GM21529 (cell line): Measurements from ENCODE around the gene NEURL4.
"Not testable (repeated sequence)": the region's sequence is repeated elsewhere in the genome, so short reads cannot be mapped to it uniquely, and the experiment has no call there.

Experiments used
- ATAC-seq: cut with Tn5 transposase; IDR thresholded peaks from one replicate; pipeline ENCODE4 v1.9.1; 2021; ENCODE audit not compliant: unreplicated experiment

NEURL4 gene

GRCh38 chr17:7347630-7348477 is 18.7 kb upstream of the NEURL4 start:
- no peak for ATAC-seq

- ATAC-seq: no peak
These were observed 17.9 kb upstream of the NEURL4 start for GRCh38 chr17:7346761-7347614.

GRCh38 chr17:7343250-7343649 is 14.1 kb upstream of the NEURL4 start:
- ATAC-seq: no peak

GRCh38 chr17:7341842-7342241 is 12.7 kb upstream of the NEURL4 start:
- no peak for ATAC-seq

- ATAC-seq: no peak
These were observed 11.0 kb upstream of the NEURL4 start for GRCh38 chr17:7340179-7340578.

GRCh38 chr17:7337600-7337999 is 8.5 kb upstream of the NEURL4 start:
- ATAC-seq: not testable (repeated sequence)

- ATAC-seq: peak; percentile 62
These were observed 7.4 kb upstream of the NEURL4 start, which contains the start of gene ACAP1 for GRCh38 chr17:7336240-7337175. TSS of gene ACAP1 (plus strand) at chr17:7336529. CDS start at chr17:7336735, 206 bp downstream.

- not testable (repeated sequence) for ATAC-seq
These were observed 6.6 kb upstream of the NEURL4 start for GRCh38 chr17:7335765-7336164.

GRCh38 chr17:7334938-7335538 is 5.9 kb upstream of the NEURL4 start:
- no peak for ATAC-seq

- ATAC-seq: not testable (repeated sequence)
These were observed 3.5 kb upstream of the NEURL4 start for GRCh38 chr17:7332600-7333069.

GRCh38 chr17:7332111-7332510 is 3.0 kb upstream of the NEURL4 start:
- no peak for ATAC-seq

- ATAC-seq: no peak
These were observed 1.5 kb upstream of the NEURL4 start for GRCh38 chr17:7330638-7331015.

- ATAC-seq: peak; percentile 40
These were observed 982 bp upstream of the NEURL4 start for GRCh38 chr17:7329997-7330637.

- ATAC-seq: peak; percentile 49
These were observed 350 bp upstream of the NEURL4 start for GRCh38 chr17:7329374-7329996.

- ATAC-seq: no peak
These were observed 1.1 kb downstream of the NEURL4 start for GRCh38 chr17:7328009-7328408.

- no peak for ATAC-seq
These were observed 1.6 kb downstream of the NEURL4 start for GRCh38 chr17:7327501-7327900.

GRCh38 chr17:7327056-7327455 is 2.1 kb downstream of the NEURL4 start:
- no peak for ATAC-seq

GRCh38 chr17:7326186-7326585 is 2.9 kb downstream of the NEURL4 start:
- ATAC-seq: no peak

GRCh38 chr17:7325031-7325528 is 4.1 kb downstream of the NEURL4 start:
- no peak for ATAC-seq
